Naive thymus-derived CD4-positive, alpha-beta T cell (primary cell): ENCODE data around the gene DAPP1. TPM values are rescaled to one million over a fixed set of nuclear protein-coding genes. Genes with fewer than 3 reads are reported as not detected.

ENCODE experiments used
- ATAC-seq: fragments of 150-1000 bp; cut with Tn5 transposase; 2 replicates; pipeline ENCODE4 v1.10.0; 2021; ENCODE audit warnings: mild to moderate bottlenecking, moderate library complexity
- CTCF ChIA-PET: fragments of 350-600 bp; sonication (Branson Sonifier 250); formaldehyde crosslinking; loops from one replicate; lab custom pipeline; 2021; ENCODE audit warnings: antibody characterized with exemption; lab: Charles Lee
- POLR2A ChIA-PET: fragments of 350-600 bp; sonication (Branson Sonifier 250); formaldehyde crosslinking; loops from one replicate; lab custom pipeline; 2021; ENCODE audit warnings: antibody characterized with exemption, inconsistent platforms; lab: Charles Lee
- DNase-seq, 9 donors: peaks; one replicate each; pipeline versions ENCODE4 v3.0.0 to v3.0.0-alpha.2; 2020 to 2022; ENCODE audit warnings: mixed read lengths in 1 of 9
- H3K27ac ChIP-seq: one replicate; pipeline ENCODE4 v1.7.0; 2013; ENCODE audit warnings: mild to moderate bottlenecking, low read depth, low read length, moderate library complexity
- H3K27me3 ChIP-seq, 2 donors: one replicate each; pipeline ENCODE4 v1.7.0; 2013; ENCODE audit warnings: low read length in 2 of 2, mild to moderate bottlenecking in 2 of 2, moderate library complexity in 2 of 2; ENCODE audit not compliant: control insufficient read depth in 2 of 2, insufficient read depth in 2 of 2
- H3K36me3 ChIP-seq, 3 experiments: 1 replicate in 2 of 3; 2 replicates in 1 of 3; pipeline ENCODE4 v1.7.0; 2013; ENCODE audit warnings: low read length in 3 of 3, mild to moderate bottlenecking in 3 of 3, moderate library complexity in 1 of 3; ENCODE audit not compliant: insufficient read depth in 3 of 3, control insufficient read depth in 2 of 3
- H3K4me1 ChIP-seq, 2 donors: one replicate each; pipeline ENCODE4 v1.7.0; 2013; ENCODE audit warnings: low read length in 2 of 2, mild to moderate bottlenecking in 2 of 2, moderate library complexity in 1 of 2; ENCODE audit not compliant: control insufficient read depth in 2 of 2, insufficient read depth in 2 of 2
- H3K4me3 ChIP-seq: 2 replicates; pipeline ENCODE4 v1.7.0; 2013; ENCODE audit warnings: mild to moderate bottlenecking, low read length
- H3K9me3 ChIP-seq, 3 experiments: 1 replicate in 2 of 3; 2 replicates in 1 of 3; pipeline ENCODE4 v1.7.0; 2013; ENCODE audit warnings: low read length in 3 of 3; ENCODE audit not compliant: control insufficient read depth in 2 of 3
- H3K27ac Mint-ChIP-seq, 9 donors: one replicate each; pipeline ENCODE4 v1.8.0; 2020 to 2022; ENCODE audit warnings: mixed read lengths in 9 of 9, mild to moderate bottlenecking in 8 of 9, moderate library complexity in 5 of 9, inconsistent platforms in 2 of 9
- H3K27me3 Mint-ChIP-seq, 5 donors: one replicate each; pipeline ENCODE4 v1.8.0; 2021 to 2022; ENCODE audit warnings: mixed read lengths in 5 of 5, mild to moderate bottlenecking in 1 of 5
- H3K36me3 Mint-ChIP-seq, 5 donors: one replicate each; pipeline ENCODE4 v1.8.0; 2020 to 2022; ENCODE audit warnings: mixed read lengths in 5 of 5, mild to moderate bottlenecking in 3 of 5, inconsistent platforms in 1 of 5
- H3K4me1 Mint-ChIP-seq, 7 donors: one replicate each; pipeline ENCODE4 v1.8.0; 2020 to 2022; ENCODE audit warnings: mixed read lengths in 7 of 7, mild to moderate bottlenecking in 3 of 7, inconsistent platforms in 1 of 7
- H3K4me3 Mint-ChIP-seq, 10 donors: one replicate each; pipeline ENCODE4 v1.8.0; 2020 to 2022; ENCODE audit warnings: mild to moderate bottlenecking in 10 of 10, mixed read lengths in 10 of 10, moderate library complexity in 6 of 10, inconsistent platforms in 2 of 10
- H3K9me3 Mint-ChIP-seq, 11 donors: one replicate each; pipeline ENCODE4 v1.8.0; 2020 to 2022; ENCODE audit warnings: mixed read lengths in 11 of 11, mild to moderate bottlenecking in 4 of 11, inconsistent platforms in 1 of 11, moderate library complexity in 1 of 11
- intact Hi-C, 2 donors: fragments of 100-400 bp; cut with micrococcal nuclease; formaldehyde crosslinking; loops; one replicate each; pipeline ENCODE4 v1.15.1; 2023
- polyA plus RNA-seq, 2 donors: library from polyadenylated mRNA; unstranded; fragments of 300-500 nt; fragmentation: Illumina TruSeq; gene quantifications; one replicate each; pipeline ENCODE4 v1.2.3, GENCODE V29; 2021
- total RNA-seq, 6 experiments: library from RNA in 5 of 6; stranded (reverse) in 5 of 6; gene quantifications; 1 replicate in 5 of 6; 2 replicates in 1 of 6; pipeline ENCODE4 v1.2.3 and lab custom pipeline; 2021 to 2026

Gene DAPP1
- total and polyA plus RNA-seq, 7 experiments from 2014 or later, result 10.9 to 49.6 (median 20.7) TPM

- intact Hi-C loops, result loop anchor here (2.0 to 10.0 kb wide), 8 partner anchors 277 to 1675 kb away; partner anchors contain the start of genes RAP1GDS1 (in 2 of the 2), METAP1 (in 1 of the 2) and STPG2 (in 1 of the 2)
- H3K27me3 Mint-ChIP-seq, result no peaks in the 10 kb centered on the region
- no peaks in the 10 kb centered on the region for H3K36me3 ChIP-seq
- H3K4me3 ChIP-seq, result peak overlapping the region; percentile 71
- peak; percentile 26 for ATAC-seq
- ChIA-PET POLR2A (interaction anchor here (0.6 to 3.8 kb wide), 13 partner anchors 8 to 729 kb away, joined by 3 to 35 read pairs (median 3); partner anchors contain the start of genes ADH5, DNAJB14, H2AZ1 and LAMTOR3), CTCF (interaction anchor here (1.4 to 2.4 kb wide), 2 partner anchors 9 to 254 kb away, joined by 4 to 14 read pairs; partner anchors contain the start of gene TRMT10A)
- H3K9me3 ChIP-seq, result no peaks in the 10 kb centered on the region
- H3K27me3 ChIP-seq, result no peaks in the 10 kb centered on the region
- H3K4me1 Mint-ChIP-seq, result peaks cover 45 to 76% (median 70%) of the 10 kb centered on the region in 7 donors
- H3K27ac Mint-ChIP-seq, result peak overlapping the region; percentile 87 to 98 (median 96)
- peak overlapping the region; percentile 77 for H3K27ac ChIP-seq
- H3K9me3 Mint-ChIP-seq, result peaks cover 0 to 3% (median 0%) of the 10 kb centered on the region in 11 donors
- peak in 1 of 9 donors; percentile 3 for DNase-seq
- H3K36me3 Mint-ChIP-seq, result peaks cover 0 to 21% (median 5%) of the 10 kb centered on the region in 5 donors
- H3K4me3 Mint-ChIP-seq, result peak overlapping the region; percentile 71 to 95 (median 92)
- peaks cover 16 to 37% of the 10 kb centered on the region in 2 donors for H3K4me1 ChIP-seq
Observed at GRCh38 chr4:99817309-99817890, 773 bp downstream of the DAPP1 start.

DNA sequence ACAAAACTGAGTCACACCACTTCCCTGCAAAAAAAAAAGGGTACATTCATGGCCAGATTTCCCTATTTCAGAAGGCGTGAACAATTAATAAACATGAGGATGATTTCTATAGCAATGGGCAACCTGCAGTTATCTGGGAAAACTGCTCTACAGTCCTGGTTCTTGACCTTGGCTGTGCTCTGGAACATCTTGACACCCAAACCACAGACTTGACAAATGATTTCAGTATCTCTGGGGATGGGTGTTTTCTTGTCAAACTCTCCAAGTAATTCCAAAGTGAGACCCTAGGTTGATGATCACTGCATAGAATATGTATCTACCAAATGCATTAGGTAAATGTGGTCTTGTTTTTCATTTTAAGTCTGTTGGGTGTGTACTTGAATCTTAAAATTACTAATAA lies 2.0 kb downstream of the DAPP1 start:
- H3K4me1 ChIP-seq, result peaks cover 16 to 37% of the 10 kb centered on the region in 2 donors
- DNase-seq (no peak), ATAC-seq (no peak)
- Mint-ChIP-seq H3K27me3 (no peaks in the 10 kb centered on the region), H3K4me3 (peak overlapping the region; percentile 51 to 95 (median 90)), H3K9me3 (peaks cover 0 to 3% (median 0%) of the 10 kb centered on the region in 11 donors), H3K27ac (peak overlapping the region in 8 of 9 donors; percentile 35 to 93 (median 70)), H3K36me3 (peaks cover 0 to 27% (median 12%) of the 10 kb centered on the region in 5 donors), H3K4me1 (peaks cover 53 to 85% (median 79%) of the 10 kb centered on the region in 7 donors)
- H3K36me3 ChIP-seq, result no peaks in the 10 kb centered on the region
- peak overlapping the region; percentile 77 for H3K27ac ChIP-seq
- H3K9me3 ChIP-seq, result no peaks in the 10 kb centered on the region
- intact Hi-C loops, result loop anchor here (5.0 to 10.0 kb wide), 6 partner anchors 276 to 1676 kb away; partner anchors contain the start of genes METAP1 (in 1 of the 2), RAP1GDS1 (in 1 of the 2) and STPG2 (in 1 of the 2)
- H3K4me3 ChIP-seq, result no peak overlapping the region
- ChIA-PET CTCF (no interaction called here), POLR2A (interaction anchor here (1.1 to 3.8 kb wide), 3 partner anchors 10 to 256 kb away, joined by 3 to 32 read pairs (median 21); partner anchors contain the start of genes DNAJB14 and TRMT10A)
- no peaks in the 10 kb centered on the region for H3K27me3 ChIP-seq

- peak overlapping the region in 7 of 9 donors; percentile 4 to 75 (median 11) for H3K27ac Mint-ChIP-seq
- no peak for DNase-seq
- intact Hi-C loops, result loop anchor here in 1 of 2 donors (1.0 kb wide), 1 partner anchor 23 kb away; no protein-coding TSS in a partner anchor
Observed at GRCh38 chr4:99821918-99822503, 5.4 kb downstream of the DAPP1 start.

DNA sequence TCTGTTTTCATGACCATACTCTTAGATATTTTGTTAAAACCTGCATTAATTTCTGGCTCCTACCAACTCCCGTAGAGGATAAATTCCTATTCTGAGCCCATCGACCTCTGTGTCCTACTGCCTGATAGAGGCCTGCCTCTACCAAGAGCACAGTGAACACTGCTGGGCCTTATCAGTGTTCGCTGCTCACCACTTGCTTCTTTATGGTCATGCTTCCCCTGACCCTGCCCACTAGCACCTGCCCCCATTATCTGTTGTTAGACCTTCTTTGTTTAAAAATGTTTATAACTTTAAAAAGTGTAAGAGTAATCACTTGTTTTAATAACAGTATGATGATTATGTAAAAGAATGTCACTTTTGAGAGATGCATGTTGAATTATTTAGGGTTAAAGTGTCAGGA lies 6.1 kb downstream of the DAPP1 start:
- Mint-ChIP-seq H3K36me3 (peaks cover 7 to 38% (median 26%) of the 10 kb centered on the region in 5 donors), H3K27me3 (no peaks in the 10 kb centered on the region), H3K4me3 (peak overlapping the region in 2 of 10 donors; percentile 7 to 39), H3K27ac (no peak overlapping the region), H3K4me1 (peaks cover 43 to 89% (median 80%) of the 10 kb centered on the region in 7 donors), H3K9me3 (peaks cover 0 to 8% (median 0%) of the 10 kb centered on the region in 11 donors)
- intact Hi-C loops, result loop anchor here in 1 of 2 donors (1.0 kb wide), 1 partner anchor 23 kb away; no protein-coding TSS in a partner anchor
- no peaks in the 10 kb centered on the region for H3K9me3 ChIP-seq
- H3K36me3 ChIP-seq, result no peaks in the 10 kb centered on the region
- H3K27ac ChIP-seq, result no peak overlapping the region
- peaks cover 3 to 20% of the 10 kb centered on the region in 2 donors for H3K4me1 ChIP-seq
- no peak overlapping the region for H3K4me3 ChIP-seq
- CTCF ChIA-PET, result interaction anchor here (1.6 kb wide), 1 partner anchor 15 kb away, joined by 8 read pairs; no protein-coding TSS in a partner anchor
- DNase-seq (no peak), ATAC-seq (no peak)
- POLR2A ChIA-PET, result no interaction called here
- H3K27me3 ChIP-seq, result no peaks in the 10 kb centered on the region

More at GRCh38 chr4:99821918-99822503, 5.4 kb downstream of the DAPP1 start:
- Mint-ChIP-seq H3K36me3 (peaks cover 7 to 42% (median 26%) of the 10 kb centered on the region in 5 donors), H3K4me1 (peaks cover 49 to 93% (median 79%) of the 10 kb centered on the region in 7 donors), H3K4me3 (peak overlapping the region in 8 of 10 donors; percentile 3 to 65 (median 36)), H3K9me3 (peaks cover 0 to 8% (median 0%) of the 10 kb centered on the region in 11 donors), H3K27me3 (no peaks in the 10 kb centered on the region)
- ChIA-PET CTCF (interaction anchor here (1.6 kb wide), 1 partner anchor 14 kb away, joined by 8 read pairs; no protein-coding TSS in a partner anchor), POLR2A (interaction anchor here (1.3 kb wide), 1 partner anchor 126 kb away, joined by 3 read pairs; no protein-coding TSS in a partner anchor)
- no peak overlapping the region for H3K27ac ChIP-seq
- no peaks in the 10 kb centered on the region for H3K27me3 ChIP-seq
- no peaks in the 10 kb centered on the region for H3K36me3 ChIP-seq
- H3K4me1 ChIP-seq, result peaks cover 7 to 24% of the 10 kb centered on the region in 2 donors
- ATAC-seq, result peak; percentile 83
- no peak overlapping the region for H3K4me3 ChIP-seq
- no peaks in the 10 kb centered on the region for H3K9me3 ChIP-seq

GRCh38 chr4:99824070-99824599 lies 7.5 kb downstream of the DAPP1 start:
- Mint-ChIP-seq H3K4me3 (no peak overlapping the region), H3K36me3 (peaks cover 7 to 32% (median 26%) of the 10 kb centered on the region in 5 donors), H3K4me1 (peaks cover 37 to 86% (median 71%) of the 10 kb centered on the region in 7 donors), H3K27me3 (no peaks in the 10 kb centered on the region), H3K27ac (peak overlapping the region in 2 of 9 donors; percentile 3 to 9), H3K9me3 (peaks cover 0 to 8% (median 0%) of the 10 kb centered on the region in 11 donors)
- peaks cover 0 to 11% of the 10 kb centered on the region in 2 donors for H3K4me1 ChIP-seq
- CTCF ChIA-PET, result no interaction called here
- H3K9me3 ChIP-seq, result no peaks in the 10 kb centered on the region
- POLR2A ChIA-PET, result no interaction called here
- H3K4me3 ChIP-seq, result no peak overlapping the region
- no peak overlapping the region for H3K27ac ChIP-seq
- DNase-seq (no peak), ATAC-seq (no peak)
- H3K36me3 ChIP-seq, result no peaks in the 10 kb centered on the region
- intact Hi-C loops, result no loop called here
- no peaks in the 10 kb centered on the region for H3K27me3 ChIP-seq

- peak overlapping the region in 2 of 9 donors; percentile 24 to 42 for H3K27ac Mint-ChIP-seq
Observed at GRCh38 chr4:99825272-99825671, 8.6 kb downstream of the DAPP1 start.

More at GRCh38 chr4:99825272-99825671, 8.6 kb downstream of the DAPP1 start:
- Mint-ChIP-seq H3K4me1 (peaks cover 28 to 75% (median 61%) of the 10 kb centered on the region in 7 donors), H3K36me3 (peaks cover 7 to 29% (median 26%) of the 10 kb centered on the region in 5 donors), H3K4me3 (no peak overlapping the region), H3K9me3 (peaks cover 0 to 8% (median 0%) of the 10 kb centered on the region in 11 donors), H3K27me3 (no peaks in the 10 kb centered on the region)
- DNase-seq (no peak), ATAC-seq (no peak)
- no peaks in the 10 kb centered on the region for H3K9me3 ChIP-seq
- no peak overlapping the region for H3K4me3 ChIP-seq
- no peak overlapping the region for H3K27ac ChIP-seq
- ChIA-PET CTCF (interaction anchor here (0.9 kb wide), 1 partner anchor 16 kb away, joined by 4 read pairs; no protein-coding TSS in a partner anchor), POLR2A (interaction anchor here (0.9 kb wide), 1 partner anchor 9 kb away, joined by 3 read pairs; the partner anchor contains the start of gene DAPP1)
- no peaks in the 10 kb centered on the region for H3K27me3 ChIP-seq
- no peaks in the 10 kb centered on the region for H3K36me3 ChIP-seq
- intact Hi-C loops, result no loop called here
- H3K4me1 ChIP-seq, result peaks cover 0 to 4% of the 10 kb centered on the region in 2 donors
